ENCODE measurements around the gene CSNK1D. TPM values are rescaled to one million over a fixed set of nuclear protein-coding genes. Genes with fewer than 3 reads are reported as not detected.
A peak's percentile ranks its signal among the peaks of the same experiment; 100 is the strongest.

Gene CSNK1D
- total and polyA plus RNA-seq, 2 donors (not counting 1 experiment from before 2014, with no cell fraction given) = 196 to 241 TPM

- H3K4me1 Mint-ChIP-seq = peaks cover 18% of the 10 kb centered on the region
- H3K36me3 ChIP-seq (replicated peaks in 1 of 2; ENCODE audit: control extremely low read depth in 1 of 2, control insufficient read depth in 1 of 2, extremely low read depth in 1 of 2, insufficient read depth in 2 of 2, low read length in 1 of 2) = no peaks in the 10 kb centered on the region
- peak overlapping the region; percentile 99 for H3K4me2 ChIP-seq (replicated peaks; ENCODE audit: low read depth, low read length, poor library complexity, severe bottlenecking)
- peak overlapping the region; percentile 92 for H3K9ac ChIP-seq (ENCODE audit: low read length)
- H3K4me3 Mint-ChIP-seq = peak overlapping the region; percentile 90
- no peaks in the 10 kb centered on the region for H3K9me3 Mint-ChIP-seq (ENCODE audit: insufficient read depth)
- peak overlapping the region; percentile 89 to 98 for H3K27ac ChIP-seq (ENCODE audit: low read length in 2 of 2)
- DNase-seq (no peak), ATAC-seq (ENCODE audit: low read depth) (no peak)
- peaks cover 29 to 40% of the 10 kb centered on the region in 2 donors for H3K4me1 ChIP-seq (ENCODE audit: control insufficient read depth in 2 of 2, insufficient read depth in 2 of 2, low read length in 2 of 2)
- POLR2A ChIA-PET = interaction anchor here (1.3 to 3.2 kb wide), 4 partner anchors 14 to 74 kb away, joined by 4 to 46 read pairs (median 15); partner anchors contain the start of gene CCDC57
- peak overlapping the region; percentile 76 for H2AFZ ChIP-seq (ENCODE audit: insufficient read depth, low read depth, low read length, poor library complexity, severe bottlenecking)
- H4K20me1 ChIP-seq (ENCODE audit: control insufficient read depth, insufficient read depth, low read length, poor library complexity, severe bottlenecking) = peaks cover 20% of the 10 kb centered on the region
- TF ChIP-seq CTCF (IDR thresholded peaks at IDR 0.05) (no peak), EZH2 (IDR thresholded peaks at IDR 0.05; ENCODE audit: borderline replicate concordance, insufficient read depth, low read depth, low read length, poor library complexity, severe bottlenecking) (no peak)
- H3K27me3 Mint-ChIP-seq = no peaks in the 10 kb centered on the region
- no peaks in the 10 kb centered on the region for H3K79me2 ChIP-seq (ENCODE audit: control insufficient read depth, insufficient read depth, low read length)
- WGBS (ENCODE audit: insufficient coverage) = 61% methylated on average over 13 of the region's 18 CpGs
- CTCF ChIA-PET = interaction anchor here (2.2 to 2.3 kb wide), 2 partner anchors 13 to 22 kb away, joined by 8 read pairs; no protein-coding TSS in a partner anchor
- intact Hi-C loops (cut with micrococcal nuclease) = loop anchor here (1.0 to 2.0 kb wide), 2 partner anchors 11 to 45 kb away; partner anchors contain the start of gene CSNK1D
- H3K27me3 ChIP-seq (replicated peaks in 1 of 4; ENCODE audit: control extremely low read depth in 1 of 4, control insufficient read depth in 3 of 4, insufficient read depth in 4 of 4, low read length in 3 of 4) = no peaks in the 10 kb centered on the region
- no peaks in the 10 kb centered on the region for H3K9me3 ChIP-seq (ENCODE audit: control extremely low read depth in 1 of 3, control insufficient read depth in 2 of 3, insufficient read depth in 1 of 3, low read length in 2 of 3)
- peak overlapping the region; percentile 94 for H3K27ac Mint-ChIP-seq
- H3K4me3 ChIP-seq (ENCODE audit: control extremely low read depth in 1 of 5, extremely low read depth in 1 of 5, insufficient read depth in 1 of 5, low read depth in 2 of 5, low read length in 4 of 5) = peak overlapping the region; percentile 17 to 89 (median 74)
Observed at GRCh38 chr17:82227629-82228277, 45.7 kb downstream of the CSNK1D start.

Measured in B cell (primary cell).